Neural cell (in vitro differentiated cells): ENCODE data around the gene ENKUR. TPM values are rescaled to one million over a fixed set of nuclear protein-coding genes. Genes with fewer than 3 reads are reported as not detected.

Experiments used
- H2AFZ ChIP-seq: fragments of 200-600, 300-800 bp; sonication (generic), shearing (Covaris generic); 2 replicates; pipeline ENCODE4 v1.6.0; 2014; ENCODE audit warnings: low read depth, mild to moderate bottlenecking, antibody characterized with exemption, low read length, moderate library complexity
- H3F3A ChIP-seq: fragments of 200-600 bp; shearing (Covaris generic); 2 replicates; pipeline ENCODE4 v1.6.1; 2016; ENCODE audit warnings: mild to moderate bottlenecking, moderate library complexity, mixed read lengths, antibody characterized with exemption, low read length; ENCODE audit not compliant: insufficient read depth, poor library complexity, severe bottlenecking
- H3K27ac ChIP-seq: fragments of 200-600, 300-800 bp; sonication (generic), shearing (Covaris generic); 2 replicates; pipeline ENCODE4 v1.5.1; 2014; ENCODE audit warnings: mild to moderate bottlenecking, low read length, moderate library complexity
- H3K27me3 ChIP-seq: fragments of 300-800, 200-600 bp; sonication (generic), shearing (Covaris generic); 2 replicates; pipeline ENCODE4 v1.6.0; 2014; ENCODE audit warnings: mild to moderate bottlenecking, low read depth, low read length, moderate library complexity; ENCODE audit not compliant: insufficient read depth
- H3K36me3 ChIP-seq: fragments of 300-800, 200-600 bp; sonication (generic), shearing (Covaris generic); 2 replicates; pipeline ENCODE4 v1.5.1; 2014; ENCODE audit warnings: mild to moderate bottlenecking, antibody characterized with exemption, low read length, moderate library complexity; ENCODE audit not compliant: insufficient read depth
- H3K4me2 ChIP-seq: fragments of 300-800, 200-600 bp; sonication (generic), shearing (Covaris generic); 2 replicates; pipeline ENCODE4 v1.6.0; 2014; ENCODE audit warnings: mild to moderate bottlenecking, low read length
- H3K4me3 ChIP-seq: fragments of 300-800, 200-600 bp; sonication (generic), shearing (Covaris generic); 2 replicates; pipeline ENCODE4 v1.5.1; 2014; ENCODE audit warnings: mild to moderate bottlenecking, low read length, moderate library complexity
- H3K79me2 ChIP-seq: fragments of 200-600 bp; shearing (Covaris generic); replicated peaks from 2 replicates; pipeline ENCODE4 v1.6.0; 2014; ENCODE audit warnings: mild to moderate bottlenecking, low read length, moderate library complexity; ENCODE audit not compliant: insufficient read depth
- H3K9ac ChIP-seq: fragments of 300-800, 200-600 bp; sonication (generic), shearing (Covaris generic); 2 replicates; pipeline ENCODE4 v1.6.1; 2016; ENCODE audit warnings: mild to moderate bottlenecking, low read length, mixed read lengths
- H3K9me2 ChIP-seq: fragments of 200-600 bp; shearing (Covaris generic); 2 replicates; pipeline ENCODE4 v1.6.1; 2016; ENCODE audit warnings: mild to moderate bottlenecking, low read length, mixed read lengths; ENCODE audit not compliant: insufficient read depth
- H3K9me3 ChIP-seq: fragments of 200-600, 300-800 bp; sonication (generic), shearing (Covaris generic); 2 replicates; pipeline ENCODE4 v1.6.1; 2016; ENCODE audit warnings: mild to moderate bottlenecking, mixed run types, low read length, moderate library complexity, mixed read lengths
- H4K20me1 ChIP-seq: fragments of 200-600 bp; shearing (Covaris generic); 2 replicates; pipeline ENCODE4 v1.6.1; 2016; ENCODE audit warnings: mild to moderate bottlenecking, mixed run types; ENCODE audit not compliant: insufficient read depth
- CTCF ChIP-seq: fragments of 450-650 bp; IDR thresholded peaks from 2 replicates; pipeline ENCODE4 v1.5.1; 2014; ENCODE audit warnings: antibody characterized with exemption, mild to moderate bottlenecking, moderate library complexity; ENCODE audit not compliant: poor library complexity, severe bottlenecking
- EP300 ChIP-seq: fragments of 450-650 bp; conservative IDR thresholded peaks from 2 replicates; pipeline ENCODE4 v1.6.1; 2014; ENCODE audit warnings: antibody characterized with exemption, mild to moderate bottlenecking, moderate library complexity; ENCODE audit not compliant: poor library complexity, severe bottlenecking
- EZH2 ChIP-seq: fragments of 200-600, 300-800 bp; shearing (Covaris generic), sonication (generic); IDR thresholded peaks from 2 replicates; pipeline ENCODE4 v1.6.1; 2014; ENCODE audit warnings: antibody characterized with exemption, low read length, borderline replicate concordance, mild to moderate bottlenecking; ENCODE audit not compliant: insufficient read depth, poor library complexity, severe bottlenecking
- MXI1 ChIP-seq: fragments of 450-650 bp; conservative IDR thresholded peaks from 2 replicates; pipeline ENCODE4 v1.6.1; 2014; ENCODE audit warnings: antibody characterized with exemption, mild to moderate bottlenecking; ENCODE audit not compliant: poor library complexity, severe bottlenecking
- POLR2AphosphoS5 ChIP-seq: IDR thresholded peaks from 2 replicates; pipeline ENCODE4 v1.6.1; 2012
- RAD21 ChIP-seq: fragments of 450-650 bp; conservative IDR thresholded peaks from 2 replicates; pipeline ENCODE4 v1.6.1; 2014; ENCODE audit warnings: antibody characterized with exemption, mild to moderate bottlenecking, moderate library complexity
- REST ChIP-seq: IDR thresholded peaks from 2 replicates; pipeline ENCODE4 v1.6.1; 2012; ENCODE audit warnings: borderline replicate concordance
- SMC3 ChIP-seq: fragments of 450-650 bp; conservative IDR thresholded peaks from 2 replicates; pipeline ENCODE4 v1.6.1; 2014; ENCODE audit warnings: antibody characterized with exemption, mild to moderate bottlenecking, moderate library complexity; ENCODE audit not compliant: poor library complexity
- TAF1 ChIP-seq: IDR thresholded peaks from 2 replicates; pipeline ENCODE4 v1.6.1; 2012; ENCODE audit warnings: low read depth
- polyA plus RNA-seq: library from polyadenylated mRNA; depleted of rRNA; stranded (reverse); fragments of >200 nt; gene quantifications from 2 replicates; pipeline ENCODE4 v1.2.3, GENCODE V29; 2014

ENKUR gene
- polyA plus RNA-seq, 1 donor from 2014 or later: 2.6 TPM

DNA sequence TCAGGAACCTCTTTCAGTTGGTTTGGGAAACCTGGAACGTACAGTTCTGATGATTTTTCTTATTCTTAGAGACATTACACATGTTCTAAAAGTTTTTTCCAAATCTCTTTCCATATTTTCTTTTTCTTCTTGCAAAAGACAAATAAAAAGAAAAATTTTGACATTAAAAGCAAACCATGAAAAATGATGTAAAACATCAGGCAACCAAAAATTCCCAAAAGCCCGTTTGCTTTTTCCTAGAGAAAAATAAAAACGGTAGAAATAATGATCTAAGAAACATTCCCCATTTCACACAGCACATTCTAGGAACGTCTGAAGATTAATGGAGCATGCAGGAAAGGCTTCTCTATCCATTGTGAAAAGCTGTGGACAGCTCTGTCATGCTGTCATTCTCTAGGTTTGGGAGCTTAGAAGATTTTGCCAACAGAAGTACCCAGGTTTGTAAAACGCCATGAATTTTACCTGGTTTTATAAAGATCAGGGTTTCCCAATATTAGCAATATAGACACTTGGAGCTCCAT is 52.4 kb downstream of the ENKUR start:
- Histone ChIP-seq H3K36me3 (no peaks in the 10 kb centered on the region), H3K4me2 (no peak overlapping the region)
- no peak for TF ChIP-seq TAF1

DNA sequence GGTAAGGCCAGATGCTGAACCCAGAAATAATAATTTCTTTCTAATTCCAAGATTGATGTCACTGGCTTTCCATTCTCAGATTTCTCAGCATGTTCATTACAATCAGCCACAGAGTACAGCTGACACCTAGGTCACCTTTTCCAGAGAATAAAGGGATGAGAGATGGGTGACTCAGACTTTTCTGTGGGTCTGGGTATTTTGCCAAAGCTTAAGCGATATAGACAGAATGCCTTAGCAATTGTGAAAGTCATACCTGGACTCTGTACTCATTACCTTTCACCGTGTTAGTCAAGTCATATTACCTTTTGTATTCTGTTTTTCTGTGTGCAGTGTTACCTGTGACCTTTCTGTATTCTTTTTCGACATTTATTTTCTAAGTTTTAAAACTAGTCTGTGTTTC is 53.0 kb downstream of the ENKUR start:
- H4K20me1 ChIP-seq: no peaks in the 10 kb centered on the region
- H3K79me2 ChIP-seq: no peaks in the 10 kb centered on the region
- H3K27ac ChIP-seq: no peak overlapping the region
- TF ChIP-seq MXI1 (no peak), EZH2 (no peak), POLR2AphosphoS5 (no peak), CTCF (no peak), RAD21 (no peak)
- no peak overlapping the region for H3K4me3 ChIP-seq
- H3K4me2 ChIP-seq: no peak overlapping the region
- no peaks in the 10 kb centered on the region for H3K36me3 ChIP-seq
- H2AFZ ChIP-seq: no peak overlapping the region
- no peaks in the 10 kb centered on the region for H3K9me2 ChIP-seq
- H3F3A ChIP-seq: no peaks in the 10 kb centered on the region
- no peak overlapping the region for H3K9ac ChIP-seq
- no peaks in the 10 kb centered on the region for H3K27me3 ChIP-seq
- H3K9me3 ChIP-seq: no peaks in the 10 kb centered on the region

More for the DNA sequence above, 52.4 kb downstream of the ENKUR start:
- Histone ChIP-seq H3K4me3 (no peak overlapping the region), H3K27me3 (no peaks in the 10 kb centered on the region), H4K20me1 (no peaks in the 10 kb centered on the region), H3K9me2 (no peaks in the 10 kb centered on the region), H3K79me2 (no peaks in the 10 kb centered on the region), H3F3A (no peaks in the 10 kb centered on the region), H3K9me3 (no peaks in the 10 kb centered on the region), H2AFZ (no peak overlapping the region), H3K9ac (no peak overlapping the region), H3K27ac (no peak overlapping the region)

- Histone ChIP-seq H3F3A (no peaks in the 10 kb centered on the region), H3K36me3 (no peaks in the 10 kb centered on the region), H3K4me2 (no peak overlapping the region), H3K27me3 (no peaks in the 10 kb centered on the region), H3K9me2 (no peaks in the 10 kb centered on the region), H2AFZ (no peak overlapping the region), H3K9ac (no peak overlapping the region), H3K9me3 (no peaks in the 10 kb centered on the region), H3K27ac (no peak overlapping the region), H4K20me1 (no peaks in the 10 kb centered on the region), H3K79me2 (no peaks in the 10 kb centered on the region), H3K4me3 (no peak overlapping the region)
- no peak for TF ChIP-seq POLR2AphosphoS5
- no peak for TF ChIP-seq EP300
- TF ChIP-seq CTCF: no peak
- no peak for TF ChIP-seq TAF1
- TF ChIP-seq EZH2: no peak
- TF ChIP-seq REST: no peak
- TF ChIP-seq MXI1: no peak
- TF ChIP-seq SMC3: no peak
- TF ChIP-seq RAD21: no peak
These were observed 54.4 kb downstream of the ENKUR start for GRCh38 chr10:24961582-24961981.
